K562 (cell line): ENCODE results near the gene PRCC. TPM values are rescaled to one million over a fixed set of nuclear protein-coding genes. Genes with fewer than 3 reads are reported as not detected.

Source experiments
- HSF4 ChIP-seq: fragments of 250-450 bp; sonication (Bioruptor Pico); IDR thresholded peaks from 2 replicates; pipeline ENCODE4 v2.1.2; 2022; ENCODE audit warnings: mild to moderate bottlenecking, moderate library complexity, borderline replicate concordance
- IRF2 ChIP-seq: sonication (generic); formaldehyde crosslinking; IDR thresholded peaks from 2 replicates; pipeline ENCODE4 v1.8.1; 2022; ENCODE audit warnings: mild to moderate bottlenecking, missing genetic modification reagents
- KLF1 ChIP-seq: fragments of 450-650 bp; IDR thresholded peaks from 2 replicates; pipeline ENCODE4 v1.6.1; 2016; ENCODE audit warnings: missing genetic modification characterization, missing compliant biosample characterization
- MBD2 ChIP-seq: sonication (generic); IDR thresholded peaks from 2 replicates; pipeline ENCODE4 v1.6.1; 2016; ENCODE audit warnings: low read depth, borderline replicate concordance
- NCOA1 ChIP-seq: fragments of 450-650 bp; IDR thresholded peaks from 2 replicates; pipeline ENCODE4 v1.6.1; 2016; ENCODE audit warnings: low read depth
- NR0B1 ChIP-seq: fragments of 450-650 bp; IDR thresholded peaks from one replicate; pipeline ENCODE4 v1.6.1; 2018; ENCODE audit warnings: mild to moderate bottlenecking, moderate library complexity; ENCODE audit not compliant: partially characterized antibody
- NR1H2 ChIP-seq: sonication (generic); formaldehyde crosslinking; IDR thresholded peaks from 2 replicates; pipeline ENCODE4 v1.4.0; 2020; ENCODE audit warnings: mild to moderate bottlenecking, missing genetic modification reagents
- NR2C2 ChIP-seq, 2 experiments: fragments of 200-800 bp in 1 of 2; sonication (Bioruptor generic) in 1 of 2; sonication (generic) in 1 of 2; formaldehyde crosslinking in 1 of 2; IDR thresholded peaks; 2 replicates each; pipeline versions ENCODE4 v1.6.1 to v1.8.0; 2016 to 2022; ENCODE audit warnings: mild to moderate bottlenecking in 1 of 2, missing compliant biosample characterization in 1 of 2, missing genetic modification characterization in 1 of 2, missing genetic modification reagents in 1 of 2
- NRF1 ChIP-seq, 2 experiments: fragments of 450-650 bp; IDR thresholded peaks in 1 of 2; conservative IDR thresholded peaks in 1 of 2; 2 replicates each; pipeline ENCODE4 v1.6.1; 2014; ENCODE audit warnings: mild to moderate bottlenecking in 2 of 2
- RAD51 ChIP-seq: fragments of 450-650 bp; IDR thresholded peaks from 2 replicates; pipeline ENCODE4 v1.7.1; 2016; ENCODE audit warnings: low read depth, mild to moderate bottlenecking, borderline replicate concordance
- RBFOX2 ChIP-seq: fragments of 200-400 bp; formaldehyde crosslinking; IDR thresholded peaks from 2 replicates; pipeline ENCODE4 v1.6.1; 2017; ENCODE audit warnings: low read depth, mild to moderate bottlenecking, low read length, moderate library complexity
- RBM39 ChIP-seq: fragments of 200-400 bp; formaldehyde crosslinking; optimal IDR thresholded peaks from 2 replicates; pipeline ENCODE3; 2018; ENCODE audit warnings: low read depth, low read length
- SMAD2 ChIP-seq: fragments of 150-350 bp; IDR thresholded peaks from 2 replicates; pipeline ENCODE4 v1.6.1; 2014; ENCODE audit warnings: low read depth, mild to moderate bottlenecking, low read length
- TAF1 ChIP-seq: IDR thresholded peaks from 2 replicates; pipeline ENCODE4 v1.6.1; 2011; ENCODE audit warnings: mild to moderate bottlenecking, low read length, moderate library complexity; ENCODE audit not compliant: insufficient read depth, control insufficient read depth, severe bottlenecking; ENCODE audit errors: extremely low read depth
- TEAD1 ChIP-seq, 2 experiments: fragments of 450-650 bp in 1 of 2; sonication (generic) in 1 of 2; formaldehyde crosslinking; IDR thresholded peaks; 2 replicates each; pipeline versions ENCODE4 v1.4.0 to v1.8.0; 2020 to 2022; ENCODE audit warnings: mild to moderate bottlenecking in 2 of 2, missing genetic modification reagents in 1 of 2
- TFE3 ChIP-seq: fragments of 450-650 bp; formaldehyde crosslinking; IDR thresholded peaks from 2 replicates; pipeline ENCODE4 v1.4.0; 2020; ENCODE audit warnings: mild to moderate bottlenecking, mixed read lengths
- ZNF12 ChIP-seq: sonication (generic); formaldehyde crosslinking; IDR thresholded peaks from 2 replicates; pipeline ENCODE4 v1.4.0; 2020; ENCODE audit warnings: mild to moderate bottlenecking, missing genetic modification reagents
- ZNF699 ChIP-seq: fragments of 250-450 bp; sonication (Bioruptor Pico); IDR thresholded peaks from 2 replicates; pipeline ENCODE4 v1.8.0; 2021; ENCODE audit warnings: mild to moderate bottlenecking, moderate library complexity; ENCODE audit not compliant: insufficient replicate concordance
- ZNF77 ChIP-seq: fragments of 250-450 bp; sonication (Bioruptor Pico); IDR thresholded peaks from 2 replicates; pipeline ENCODE4 v1.5.0; 2020
- ZNF778 ChIP-seq: fragments of 450-650 bp; formaldehyde crosslinking; IDR thresholded peaks from 2 replicates; pipeline ENCODE4 v1.4.0; 2020; ENCODE audit warnings: mild to moderate bottlenecking, moderate library complexity
- polyA plus RNA-seq, 8 experiments: library from polyadenylated mRNA; depleted of rRNA in 4 of 8; stranded (reverse) in 5 of 8; unstranded in 3 of 8; fragments of >200 nt; fragmentation: Nextera tagmentation in 2 of 8; fragmentation: Illumina TruSeq in 1 of 8; extraction: Ambion mirVana in 2 of 8; extraction: Trizol in 1 of 8; gene quantifications; 2 replicates each; pipeline versions ENCODE4 v1.2.1 to v1.2.3, GENCODE V29; 2011 to 2014; ENCODE audit warnings: inconsistent platforms in 1 of 8, missing spikeins in 1 of 8
- total RNA-seq, 7 experiments: library from RNA; depleted of rRNA in 6 of 7; stranded (reverse); fragments of >200 nt in 6 of 7; fragmentation: Illumina TruSeq in 2 of 7; extraction: Trizol in 2 of 7; gene quantifications; 2 replicates each; pipeline versions ENCODE4 v1.2.1 to v1.2.3, GENCODE V29; 2011 to 2021; ENCODE audit warnings: low replicate concordance in 1 of 7
- TF ChIP-seq, protein P1 (sequence below): fragments of 250-450 bp; sonication (Bioruptor Pico); IDR thresholded peaks from 2 replicates; pipeline ENCODE4 v1.4.0; 2020
- TF ChIP-seq, protein P2 (sequence below), 2 experiments: fragments of 450-650 bp; conservative IDR thresholded peaks; 2 replicates each; pipeline ENCODE4 v1.6.1; 2017; ENCODE audit warnings: mild to moderate bottlenecking in 2 of 2, moderate library complexity in 2 of 2

The PRCC gene
- total and polyA plus RNA-seq, 9 of the 15 experiments (the other 6 are each of a cell fraction or from before 2014, with no cell fraction given) = 23.9 to 201 (median 41.1) TPM

GRCh38 chr1:156740741-156741480 is 26.4 kb upstream of the PRCC start, which contains the start of gene MRPL24 (continued):
- TF ChIP-seq, protein P1, sequence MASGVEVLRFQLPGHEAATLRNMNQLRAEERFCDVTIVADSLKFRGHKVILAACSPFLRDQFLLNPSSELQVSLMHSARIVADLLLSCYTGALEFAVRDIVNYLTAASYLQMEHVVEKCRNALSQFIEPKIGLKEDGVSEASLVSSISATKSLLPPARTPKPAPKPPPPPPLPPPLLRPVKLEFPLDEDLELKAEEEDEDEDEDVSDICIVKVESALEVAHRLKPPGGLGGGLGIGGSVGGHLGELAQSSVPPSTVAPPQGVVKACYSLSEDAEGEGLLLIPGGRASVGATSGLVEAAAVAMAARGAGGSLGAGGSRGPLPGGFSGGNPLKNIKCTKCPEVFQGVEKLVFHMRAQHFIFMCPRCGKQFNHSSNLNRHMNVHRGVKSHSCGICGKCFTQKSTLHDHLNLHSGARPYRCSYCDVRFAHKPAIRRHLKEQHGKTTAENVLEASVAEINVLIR = peak; percentile 57
- TF ChIP-seq KLF1 (tag) = peak; percentile 79
- peak; percentile 85 for TF ChIP-seq NCOA1
- TF ChIP-seq TAF1 = peak; percentile 66
- TF ChIP-seq NR2C2 (CRISPR knock-in tag; IDR thresholded peaks at IDR 0.05) = peak; percentile 91
- peak; percentile 96 for TF ChIP-seq NR2C2 (tag; IDR thresholded peaks at IDR 0.05)
- no peak for TF ChIP-seq ZNF77 (CRISPR knock-in tag)
- TF ChIP-seq SMAD2 = no peak
- TF ChIP-seq NR0B1 = no peak
- no peak for TF ChIP-seq ZNF778 (CRISPR knock-in tag)
- TF ChIP-seq ZNF699 (CRISPR knock-in tag) = no peak
- TF ChIP-seq NR1H2 (CRISPR knock-in tag) = no peak
- no peak for TF ChIP-seq IRF2
- peak; percentile 99 to 100 for TF ChIP-seq NRF1 (conservative IDR thresholded peaks at IDR 0.05 in 1 of 2, IDR thresholded peaks at IDR 0.05 in 1 of 2)
- TF ChIP-seq RBFOX2 = peak; percentile 88
- peak; percentile 65 to 74; a peak in 3 of 4 replicates for TF ChIP-seq TEAD1 (CRISPR knock-in tag; IDR thresholded peaks at IDR 0.05)
- TF ChIP-seq MBD2 = peak; percentile 96
- no peak; the same call in 1 of the 2 replicates for TF ChIP-seq RAD51
- TF ChIP-seq ZNF12 (CRISPR knock-in tag) = peak; percentile 63; the same call in 1 of the 2 replicates
- TF ChIP-seq, protein P2, sequence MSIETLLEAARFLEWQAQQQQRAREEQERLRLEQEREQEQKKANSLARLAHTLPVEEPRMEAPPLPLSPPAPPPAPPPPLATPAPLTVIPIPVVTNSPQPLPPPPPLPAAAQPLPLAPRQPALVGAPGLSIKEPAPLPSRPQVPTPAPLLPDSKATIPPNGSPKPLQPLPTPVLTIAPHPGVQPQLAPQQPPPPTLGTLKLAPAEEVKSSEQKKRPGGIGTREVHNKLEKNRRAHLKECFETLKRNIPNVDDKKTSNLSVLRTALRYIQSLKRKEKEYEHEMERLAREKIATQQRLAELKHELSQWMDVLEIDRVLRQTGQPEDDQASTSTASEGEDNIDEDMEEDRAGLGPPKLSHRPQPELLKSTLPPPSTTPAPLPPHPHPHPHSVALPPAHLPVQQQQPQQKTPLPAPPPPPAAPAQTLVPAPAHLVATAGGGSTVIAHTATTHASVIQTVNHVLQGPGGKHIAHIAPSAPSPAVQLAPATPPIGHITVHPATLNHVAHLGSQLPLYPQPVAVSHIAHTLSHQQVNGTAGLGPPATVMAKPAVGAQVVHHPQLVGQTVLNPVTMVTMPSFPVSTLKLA (conservative IDR thresholded peaks at IDR 0.05) = peak; percentile 96 to 98
- TF ChIP-seq RBM39 = no peak
- TF ChIP-seq TFE3 (CRISPR knock-in tag) = no peak
- TF ChIP-seq HSF4 (CRISPR knock-in tag) = no peak
